Lower lobe of right lung (tissue), 2 donors: ENCODE results near the gene ILF3. TPM values are rescaled to one million over a fixed set of nuclear protein-coding genes. Genes with fewer than 3 reads are reported as not detected.

Source experiments
- ATAC-seq, 2 donors: fragments of 200-7000 bp; cut with Tn5 transposase; one replicate each; pipeline ENCODE4 v1.9.1; 2020 to 2022; ENCODE audit warnings: mild to moderate bottlenecking in 2 of 2, moderate library complexity in 2 of 2
- DNase-seq: peaks from one replicate; pipeline ENCODE4 v3.0.0-alpha.2; 2020
- H3K27ac ChIP-seq: fragments of 200-600 bp; one replicate; pipeline ENCODE4 v1.8.0; 2022
- H3K27me3 ChIP-seq: fragments of 200-600 bp; one replicate; pipeline ENCODE4 v1.8.0; 2022; ENCODE audit warnings: low read depth
- H3K36me3 ChIP-seq: fragments of 200-600 bp; one replicate; pipeline ENCODE4 v1.8.0; 2022; ENCODE audit warnings: mild to moderate bottlenecking
- H3K4me1 ChIP-seq: fragments of 200-600 bp; one replicate; pipeline ENCODE4 v1.8.0; 2022
- H3K4me3 ChIP-seq: fragments of 200-600 bp; one replicate; pipeline ENCODE4 v1.8.0; 2022; ENCODE audit warnings: mild to moderate bottlenecking
- H3K9me3 ChIP-seq: fragments of 200-600 bp; one replicate; pipeline ENCODE4 v1.8.0; 2022
- intact Hi-C: fragments of 100-400 bp; cut with DNase I; formaldehyde crosslinking; loops from one replicate; pipeline ENCODE4 v1.11.0; 2022
- total RNA-seq: library from RNA; stranded (reverse); fragmentation: NEBNext Ultra II Directional; extraction: Animal tissue kit (Norgen Biotek cat#: 25700); gene quantifications from one replicate; pipeline ENCODE4 v1.2.1, GENCODE V29; 2021
- TF ChIP-seq, protein P1 (sequence below): fragments of 200-600 bp; IDR thresholded peaks from one replicate; pipeline ENCODE4 v1.8.0; 2022; ENCODE audit warnings: antibody characterized with exemption, mild to moderate bottlenecking
- donor health status: DM: no; HTN: yes; CAD: no; lungs with severe emphysema.

ILF3 gene
- total RNA-seq, 1 donor from 2014 or later, result 175 TPM

GRCh38 chr19:10688545-10689280 is 34.6 kb downstream of the ILF3 start:
- H3K27ac ChIP-seq, result no peak overlapping the region
- H3K4me3 ChIP-seq, result no peak overlapping the region
- no peaks in the 10 kb centered on the region for H3K9me3 ChIP-seq
- intact Hi-C loops, result no loop called here
- ATAC-seq, result no peak
- no peaks in the 10 kb centered on the region for H3K27me3 ChIP-seq
- TF ChIP-seq, protein P1, sequence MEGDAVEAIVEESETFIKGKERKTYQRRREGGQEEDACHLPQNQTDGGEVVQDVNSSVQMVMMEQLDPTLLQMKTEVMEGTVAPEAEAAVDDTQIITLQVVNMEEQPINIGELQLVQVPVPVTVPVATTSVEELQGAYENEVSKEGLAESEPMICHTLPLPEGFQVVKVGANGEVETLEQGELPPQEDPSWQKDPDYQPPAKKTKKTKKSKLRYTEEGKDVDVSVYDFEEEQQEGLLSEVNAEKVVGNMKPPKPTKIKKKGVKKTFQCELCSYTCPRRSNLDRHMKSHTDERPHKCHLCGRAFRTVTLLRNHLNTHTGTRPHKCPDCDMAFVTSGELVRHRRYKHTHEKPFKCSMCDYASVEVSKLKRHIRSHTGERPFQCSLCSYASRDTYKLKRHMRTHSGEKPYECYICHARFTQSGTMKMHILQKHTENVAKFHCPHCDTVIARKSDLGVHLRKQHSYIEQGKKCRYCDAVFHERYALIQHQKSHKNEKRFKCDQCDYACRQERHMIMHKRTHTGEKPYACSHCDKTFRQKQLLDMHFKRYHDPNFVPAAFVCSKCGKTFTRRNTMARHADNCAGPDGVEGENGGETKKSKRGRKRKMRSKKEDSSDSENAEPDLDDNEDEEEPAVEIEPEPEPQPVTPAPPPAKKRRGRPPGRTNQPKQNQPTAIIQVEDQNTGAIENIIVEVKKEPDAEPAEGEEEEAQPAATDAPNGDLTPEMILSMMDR, result no peak
- DNase-seq, result no peak
- peaks cover 90% of the 10 kb centered on the region for H3K36me3 ChIP-seq
- no peaks in the 10 kb centered on the region for H3K4me1 ChIP-seq

GRCh38 chr19:10690341-10690781 is 36.2 kb downstream of the ILF3 start:
- H3K27me3 ChIP-seq, result no peaks in the 10 kb centered on the region
- intact Hi-C loops, result no loop called here
- H3K36me3 ChIP-seq, result peaks cover 73% of the 10 kb centered on the region
- no peak overlapping the region for H3K27ac ChIP-seq
- H3K4me1 ChIP-seq, result peaks cover 6% of the 10 kb centered on the region
- H3K4me3 ChIP-seq, result no peak overlapping the region
- no peaks in the 10 kb centered on the region for H3K9me3 ChIP-seq
- ATAC-seq, result no peak
- TF ChIP-seq, protein P1, result no peak
- no peak for DNase-seq

DNA sequence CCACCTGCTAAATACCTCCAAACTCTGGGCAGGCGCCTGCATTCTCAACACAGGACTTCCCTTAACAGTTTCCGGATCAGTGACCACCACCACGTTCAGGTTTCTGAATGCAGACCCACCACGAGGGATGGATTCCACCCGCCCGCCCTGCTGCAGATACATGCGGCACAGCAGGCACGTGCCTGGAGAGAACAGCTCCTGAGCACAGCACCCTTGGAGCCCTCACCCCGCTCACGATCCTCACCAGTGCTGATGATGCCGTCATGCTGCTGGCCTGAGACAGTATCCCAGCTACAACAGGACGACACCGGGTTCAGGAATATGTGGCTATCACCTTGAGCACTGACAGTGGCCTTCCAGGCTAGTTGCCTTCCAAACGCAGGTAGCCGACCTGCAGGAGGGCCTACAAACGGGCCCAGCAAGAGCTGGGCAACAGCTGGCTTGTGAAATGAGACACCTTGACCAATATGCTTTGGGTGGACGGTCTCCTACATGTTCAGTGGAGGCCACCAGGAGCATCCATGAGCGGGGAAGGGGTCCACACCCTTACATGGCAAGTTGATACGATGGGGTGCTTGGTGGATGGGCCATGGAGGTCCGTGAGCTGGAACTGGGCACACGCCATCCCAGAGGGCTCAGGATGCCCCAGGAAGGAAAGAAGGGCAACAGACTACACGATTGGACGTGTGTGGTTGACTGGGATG is 37.2 kb downstream of the ILF3 start:
- H3K36me3 ChIP-seq, result peaks cover 64% of the 10 kb centered on the region
- DNase-seq, result no peak
- no peaks in the 10 kb centered on the region for H3K27me3 ChIP-seq
- peaks cover 16% of the 10 kb centered on the region for H3K4me1 ChIP-seq
- no peak overlapping the region for H3K4me3 ChIP-seq
- intact Hi-C loops, result no loop called here
- no peak overlapping the region for H3K27ac ChIP-seq
- TF ChIP-seq, protein P1, result no peak
- H3K9me3 ChIP-seq, result no peaks in the 10 kb centered on the region
- ATAC-seq, result no peak

DNA sequence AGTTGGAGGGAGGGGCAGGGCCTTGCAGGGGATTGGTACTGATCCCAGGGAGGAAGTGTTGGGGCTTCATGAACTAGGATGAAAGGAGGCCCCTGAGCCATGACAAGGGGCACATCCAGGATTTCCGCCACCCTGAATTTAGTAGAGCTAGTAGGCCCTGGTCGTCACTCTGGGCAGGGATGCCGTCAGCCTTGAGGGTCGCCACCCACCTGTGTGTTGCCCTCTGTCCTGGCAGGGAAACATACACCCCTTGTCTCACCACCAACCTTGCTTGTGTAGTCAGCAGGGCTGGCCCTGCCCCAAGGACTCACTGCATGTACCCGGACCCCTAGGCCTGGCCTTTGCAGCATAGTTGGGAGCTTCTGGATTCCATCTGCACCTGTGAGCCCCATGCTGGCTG is 37.7 kb downstream of the ILF3 start:
- peaks cover 16% of the 10 kb centered on the region for H3K4me1 ChIP-seq
- no peaks in the 10 kb centered on the region for H3K27me3 ChIP-seq
- H3K9me3 ChIP-seq, result no peaks in the 10 kb centered on the region
- H3K36me3 ChIP-seq, result peaks cover 58% of the 10 kb centered on the region
- intact Hi-C loops, result no loop called here
- TF ChIP-seq, protein P1, result no peak
- ATAC-seq (no peak), DNase-seq (no peak)
- no peak overlapping the region for H3K27ac ChIP-seq
- no peak overlapping the region for H3K4me3 ChIP-seq

GRCh38 chr19:10692673-10693264 is 38.6 kb downstream of the ILF3 start:
- Histone ChIP-seq H3K27ac (no peak overlapping the region), H3K36me3 (peaks cover 49% of the 10 kb centered on the region), H3K4me3 (no peak overlapping the region), H3K9me3 (no peaks in the 10 kb centered on the region), H3K4me1 (peaks cover 16% of the 10 kb centered on the region), H3K27me3 (no peaks in the 10 kb centered on the region)
- intact Hi-C loops, result no loop called here
- ATAC-seq (no peak), DNase-seq (no peak)
- TF ChIP-seq, protein P1, result no peak
